GM12878 (cell line): ENCODE results near the gene TAF3. TPM values are rescaled to one million over a fixed set of nuclear protein-coding genes. Genes with fewer than 3 reads are reported as not detected.

Experiments used
- ATAC-seq: fragments of 200-7000 bp; cut with Tn5 transposase; 3 replicates; pipeline ENCODE4 v1.9.1; 2020; ENCODE audit warnings: mild to moderate bottlenecking, moderate library complexity
- BruUV-seq: library from RNA; stranded (reverse); fragments of 400-500 nt; replicated peaks from 2 replicates; lab custom pipeline; 2021; lab: Mats Ljungman, UMichigan
- CTCF ChIA-PET: fragments of 300-600 bp; sonication (Branson Sonifier 250); formaldehyde crosslinking; extraction: SDS; loops from one replicate; lab custom pipeline; 2021; ENCODE audit warnings: inconsistent platforms; lab: Yijun Ruan, JAX
- POLR2A ChIA-PET: fragments of 350-600 bp; formaldehyde crosslinking; extraction: SDS; loops from one replicate; lab custom pipeline; 2021; ENCODE audit warnings: inconsistent platforms; lab: Charles Lee
- RAD21 ChIA-PET: fragments of 300-600 bp; sonication (Branson Sonifier 250); formaldehyde crosslinking; loops from one replicate; lab custom pipeline; 2023; ENCODE audit warnings: antibody characterized with exemption; ENCODE audit not compliant: unreplicated experiment; lab: Charles Lee
- SMC1A ChIA-PET: fragments of 300-600 bp; sonication (Branson Sonifier 250); formaldehyde crosslinking; loops from one replicate; lab custom pipeline; 2023; ENCODE audit not compliant: unreplicated experiment, uncharacterized antibody; lab: Charles Lee
- DNase-seq: peaks from one replicate; pipeline ENCODE4 v3.0.0-alpha.2; 2011; ENCODE audit warnings: low read depth, low spot score
- FAIRE-seq: peaks from 3 replicates; lab custom pipeline; 2011; peaks lifted over from hg19 to GRCh38; lab: Jason Lieb, UNC
- H2AFZ ChIP-seq: 2 replicates; pipeline ENCODE4 v1.6.0; 2011; ENCODE audit warnings: low read depth, low read length, control low read depth; ENCODE audit not compliant: control insufficient read depth
- H3K27ac ChIP-seq: 2 replicates; pipeline ENCODE4 v1.5.1; 2011; ENCODE audit warnings: control low read depth; ENCODE audit not compliant: control insufficient read depth, insufficient read depth
- H3K27me3 ChIP-seq, 2 experiments: replicated peaks in 1 of 2; 2 replicates each; pipeline versions ENCODE4 v1.6.0 to v1.6.1; 2011; ENCODE audit warnings: low read length in 1 of 2; ENCODE audit not compliant: control insufficient read depth in 2 of 2, insufficient read depth in 2 of 2
- H3K36me3 ChIP-seq, 2 experiments: 2 replicates each; pipeline ENCODE4 v1.5.1; 2011; ENCODE audit warnings: low read length in 1 of 2; ENCODE audit not compliant: control insufficient read depth in 2 of 2, insufficient read depth in 2 of 2
- H3K4me1 ChIP-seq: 2 replicates; pipeline ENCODE4 v1.6.1; 2011; ENCODE audit warnings: mild to moderate bottlenecking, low read length, moderate library complexity, mixed read lengths; ENCODE audit not compliant: control insufficient read depth, insufficient read depth
- H3K4me2 ChIP-seq: 2 replicates; pipeline ENCODE4 v1.6.0; 2011; ENCODE audit warnings: control low read depth; ENCODE audit not compliant: control insufficient read depth, insufficient read depth
- H3K4me3 ChIP-seq: fragments of 200-600 bp; sonication (generic); 2 replicates; pipeline ENCODE4 v1.5.1; 2016
- H3K79me2 ChIP-seq: 2 replicates; pipeline ENCODE4 v1.6.0; 2011; ENCODE audit warnings: low read length; ENCODE audit not compliant: control insufficient read depth, insufficient read depth
- H3K9ac ChIP-seq: 2 replicates; pipeline ENCODE4 v1.8.0; 2011; ENCODE audit warnings: low read length, control low read depth, mixed read lengths; ENCODE audit not compliant: control insufficient read depth, insufficient read depth
- H3K9me3 ChIP-seq: replicated peaks from 3 replicates; pipeline ENCODE4 v1.5.1; 2011; ENCODE audit warnings: mild to moderate bottlenecking, low read length; ENCODE audit not compliant: control insufficient read depth, insufficient read depth
- H4K20me1 ChIP-seq: 2 replicates; pipeline ENCODE4 v1.6.0; 2011; ENCODE audit not compliant: control insufficient read depth, insufficient read depth
- CHD2 ChIP-seq: IDR thresholded peaks from 2 replicates; pipeline ENCODE4 v1.6.1; 2011; ENCODE audit warnings: low read depth, low read length, improper control_type of control experiment, borderline replicate concordance
- CHD4 ChIP-seq: fragments of 200-600 bp; sonication (generic); IDR thresholded peaks from 2 replicates; pipeline ENCODE4 v1.6.1; 2016; ENCODE audit warnings: mild to moderate bottlenecking
- EGR1 ChIP-seq, 2 experiments: IDR thresholded peaks; 1 replicate in 1 of 2; 2 replicates in 1 of 2; pipeline ENCODE4 v1.6.1; 2011 to 2012; ENCODE audit warnings: low read depth in 2 of 2, low read length in 2 of 2, borderline replicate concordance in 1 of 2, mild to moderate bottlenecking in 1 of 2, moderate library complexity in 1 of 2
- FOXM1 ChIP-seq: IDR thresholded peaks from 2 replicates; pipeline ENCODE4 v1.6.1; 2012; ENCODE audit warnings: low read depth, mild to moderate bottlenecking, inconsistent platforms, low read length, moderate library complexity
- NFYB ChIP-seq: IDR thresholded peaks from 2 replicates; pipeline ENCODE4 v1.6.1; 2011; ENCODE audit warnings: low read depth, mild to moderate bottlenecking, low read length, improper control_type of control experiment, moderate library complexity; ENCODE audit not compliant: insufficient read depth
- NR2F1 ChIP-seq: fragments of 450-650 bp; conservative IDR thresholded peaks from 2 replicates; pipeline ENCODE4 v1.6.1; 2017; ENCODE audit warnings: mild to moderate bottlenecking
- SMC3 ChIP-seq: IDR thresholded peaks from 2 replicates; pipeline ENCODE4 v1.6.1; 2011; ENCODE audit warnings: low read length, improper control_type of control experiment, borderline replicate concordance
- SP1 ChIP-seq: IDR thresholded peaks from one replicate; pipeline ENCODE4 v1.6.1; 2011; ENCODE audit warnings: low read depth, low read length
- SREBF1 ChIP-seq: IDR thresholded peaks from 2 replicates; pipeline ENCODE4 v1.6.1; 2012; ENCODE audit warnings: mild to moderate bottlenecking, low read length
- WRNIP1 ChIP-seq: IDR thresholded peaks from 2 replicates; pipeline ENCODE4 v1.6.1; 2011; ENCODE audit warnings: low read depth, low read length, improper control_type of control experiment, borderline replicate concordance
- ZBTB11 ChIP-seq: fragments of 450-650 bp; formaldehyde crosslinking; IDR thresholded peaks from 2 replicates; pipeline ENCODE4 v1.5.0; 2022; ENCODE audit warnings: mild to moderate bottlenecking, missing genetic modification characterization
- ZZZ3 ChIP-seq: IDR thresholded peaks from 2 replicates; pipeline ENCODE4 v1.6.1; 2011; ENCODE audit warnings: low read depth; ENCODE audit not compliant: control insufficient read depth, insufficient read length
- WGBS: methylation state at CpG from one replicate; pipeline ENCODE4 v1.1.6; 2016; ENCODE audit warnings: low lambda C conversion rate; ENCODE audit not compliant: insufficient replicate concordance, insufficient coverage; ENCODE audit errors: missing lambda C conversion rate; 5-methylcytosine and 5-hydroxymethylcytosine counted together
- in situ Hi-C: fragments of 300-500 bp; cut with MboI; formaldehyde crosslinking; loops from 9 replicates; pipeline ENCODE4 v1.14.3; 2018; ENCODE audit warnings: mixed read lengths
- intact Hi-C: fragments of 100-400 bp; cut with micrococcal nuclease; formaldehyde crosslinking; loops from one replicate; pipeline ENCODE4 v1.14.2; 2022; ENCODE audit not compliant: unreplicated experiment
- polyA plus RNA-seq, 11 experiments: library from polyadenylated mRNA; depleted of rRNA in 4 of 11; unstranded in 6 of 11; stranded (reverse) in 5 of 11; fragments of >200 nt; fragmentation: Nextera tagmentation in 4 of 11; fragmentation: Illumina TruSeq in 1 of 11; extraction: Ambion mirVana in 4 of 11; extraction: Trizol in 1 of 11; gene quantifications; 1 replicate in 1 of 11; 2 replicates in 10 of 11; pipeline versions ENCODE4 v1.2.1 to v1.2.3, GENCODE V29; 2011 to 2016; ENCODE audit warnings: inconsistent platforms in 2 of 11, missing spikeins in 2 of 11, low read depth in 1 of 11
- total RNA-seq, 4 experiments: library from RNA; depleted of rRNA in 3 of 4; stranded (reverse); fragments of >200 nt in 3 of 4; fragmentation: Illumina TruSeq in 1 of 4; extraction: Trizol in 1 of 4; gene quantifications; 2 replicates each; pipeline versions ENCODE4 v1.2.1 to v1.2.3, GENCODE V29; 2013 to 2021
- TF ChIP-seq, protein P1 (sequence below): IDR thresholded peaks from 2 replicates; pipeline ENCODE4 v1.6.1; 2012; ENCODE audit warnings: low read depth, low read length, improper control_type of control experiment
- TF ChIP-seq, protein P2 (sequence below): fragments of 450-650 bp; IDR thresholded peaks from 2 replicates; pipeline ENCODE4 v1.6.1; 2017; ENCODE audit warnings: mild to moderate bottlenecking, moderate library complexity

TAF3 gene
- total and polyA plus RNA-seq, 10 of the 15 experiments (the other 5 are each of a cell fraction or from before 2014, with no cell fraction given) = 2.0 to 10.1 (median 3.7) TPM

DNA sequence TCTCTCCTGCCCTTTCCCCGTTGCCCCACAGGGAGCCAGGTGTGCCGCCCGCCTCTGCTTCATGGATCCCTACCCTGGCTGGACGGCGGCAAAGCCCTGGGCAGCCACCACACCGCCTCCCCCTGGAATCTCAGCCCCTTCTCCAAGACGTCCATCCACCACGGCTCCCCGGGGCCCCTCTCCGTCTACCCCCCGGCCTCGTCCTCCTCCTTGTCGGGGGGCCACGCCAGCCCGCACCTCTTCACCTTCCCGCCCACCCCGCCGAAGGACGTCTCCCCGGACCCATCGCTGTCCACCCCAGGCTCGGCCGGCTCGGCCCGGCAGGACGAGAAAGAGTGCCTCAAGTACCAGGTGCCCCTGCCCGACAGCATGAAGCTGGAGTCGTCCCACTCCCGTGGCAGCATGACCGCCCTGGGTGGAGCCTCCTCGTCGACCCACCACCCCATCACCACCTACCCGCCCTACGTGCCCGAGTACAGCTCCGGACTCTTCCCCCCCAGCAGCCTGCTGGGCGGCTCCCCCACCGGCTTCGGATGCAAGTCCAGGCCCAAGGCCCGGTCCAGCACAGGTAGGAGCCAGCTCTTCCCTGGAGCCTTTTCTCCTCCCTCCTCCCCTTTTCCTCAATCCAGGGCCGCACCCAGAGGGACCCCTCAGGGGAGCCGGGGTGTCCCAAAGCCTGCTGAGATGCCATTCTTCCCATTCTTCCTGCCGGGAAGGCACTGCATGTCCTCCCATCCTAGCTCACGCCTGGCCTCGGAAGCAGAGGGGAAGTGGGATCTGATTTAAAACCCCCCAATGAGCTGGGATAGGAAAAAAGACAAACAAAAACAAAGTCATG lies 240.2 kb downstream of the TAF3 start:
- in situ Hi-C loops = no loop called here
- TF ChIP-seq ZZZ3 (no peak), SP1 (no peak), CHD4 (no peak), ZBTB11 (no peak), EGR1 (IDR thresholded peaks at IDR 0.05; ENCODE audit: borderline replicate concordance in 1 of 2, low read depth in 2 of 2, low read length in 2 of 2) (no peak), SMC3 (no peak), WRNIP1 (no peak), NR2F1 (no peak), CHD2 (no peak), SREBF1 (no peak), FOXM1 (no peak), NFYB (no peak)
- TF ChIP-seq, protein P1, sequence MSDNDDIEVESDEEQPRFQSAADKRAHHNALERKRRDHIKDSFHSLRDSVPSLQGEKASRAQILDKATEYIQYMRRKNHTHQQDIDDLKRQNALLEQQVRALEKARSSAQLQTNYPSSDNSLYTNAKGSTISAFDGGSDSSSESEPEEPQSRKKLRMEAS = no peak
- TF ChIP-seq, protein P2, sequence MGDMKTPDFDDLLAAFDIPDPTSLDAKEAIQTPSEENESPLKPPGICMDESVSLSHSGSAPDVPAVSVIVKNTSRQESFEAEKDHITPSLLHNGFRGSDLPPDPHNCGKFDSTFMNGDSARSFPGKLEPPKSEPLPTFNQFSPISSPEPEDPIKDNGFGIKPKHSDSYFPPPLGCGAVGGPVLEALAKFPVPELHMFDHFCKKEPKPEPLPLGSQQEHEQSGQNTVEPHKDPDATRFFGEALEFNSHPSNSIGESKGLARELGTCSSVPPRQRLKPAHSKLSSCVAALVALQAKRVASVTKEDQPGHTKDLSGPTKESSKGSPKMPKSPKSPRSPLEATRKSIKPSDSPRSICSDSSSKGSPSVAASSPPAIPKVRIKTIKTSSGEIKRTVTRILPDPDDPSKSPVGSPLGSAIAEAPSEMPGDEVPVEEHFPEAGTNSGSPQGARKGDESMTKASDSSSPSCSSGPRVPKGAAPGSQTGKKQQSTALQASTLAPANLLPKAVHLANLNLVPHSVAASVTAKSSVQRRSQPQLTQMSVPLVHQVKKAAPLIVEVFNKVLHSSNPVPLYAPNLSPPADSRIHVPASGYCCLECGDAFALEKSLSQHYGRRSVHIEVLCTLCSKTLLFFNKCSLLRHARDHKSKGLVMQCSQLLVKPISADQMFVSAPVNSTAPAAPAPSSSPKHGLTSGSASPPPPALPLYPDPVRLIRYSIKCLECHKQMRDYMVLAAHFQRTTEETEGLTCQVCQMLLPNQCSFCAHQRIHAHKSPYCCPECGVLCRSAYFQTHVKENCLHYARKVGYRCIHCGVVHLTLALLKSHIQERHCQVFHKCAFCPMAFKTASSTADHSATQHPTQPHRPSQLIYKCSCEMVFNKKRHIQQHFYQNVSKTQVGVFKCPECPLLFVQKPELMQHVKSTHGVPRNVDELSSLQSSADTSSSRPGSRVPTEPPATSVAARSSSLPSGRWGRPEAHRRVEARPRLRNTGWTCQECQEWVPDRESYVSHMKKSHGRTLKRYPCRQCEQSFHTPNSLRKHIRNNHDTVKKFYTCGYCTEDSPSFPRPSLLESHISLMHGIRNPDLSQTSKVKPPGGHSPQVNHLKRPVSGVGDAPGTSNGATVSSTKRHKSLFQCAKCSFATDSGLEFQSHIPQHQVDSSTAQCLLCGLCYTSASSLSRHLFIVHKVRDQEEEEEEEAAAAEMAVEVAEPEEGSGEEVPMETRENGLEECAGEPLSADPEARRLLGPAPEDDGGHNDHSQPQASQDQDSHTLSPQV = no peak

More for the DNA sequence above, 240.2 kb downstream of the TAF3 start:
- RAD21 ChIA-PET = interaction anchor here (3.7 kb wide), 1 partner anchor 44 kb away, joined by 17 read pairs; no protein-coding TSS in a partner anchor
- POLR2A ChIA-PET = no interaction called here
- SMC1A ChIA-PET = interaction anchor here (1.6 kb wide), 1 partner anchor 125 kb away, joined by 4 read pairs; no protein-coding TSS in a partner anchor
- WGBS = 92% methylated on average over 43 of the region's 45 CpGs
- ATAC-seq (no peak), FAIRE-seq (no peak), DNase-seq (no peak)
- Histone ChIP-seq H3K36me3 (no peaks in the 10 kb centered on the region), H3K9me3 (no peaks in the 10 kb centered on the region), H3K9ac (no peak overlapping the region), H2AFZ (no peak overlapping the region), H3K4me1 (peaks cover 16% of the 10 kb centered on the region), H3K27me3 (no peaks in the 10 kb centered on the region), H3K4me2 (no peak overlapping the region), H3K27ac (no peak overlapping the region), H3K4me3 (no peak overlapping the region), H4K20me1 (no peaks in the 10 kb centered on the region), H3K79me2 (no peaks in the 10 kb centered on the region)
- no TSS peak for BruUV-seq
- CTCF ChIA-PET = no interaction called here
- intact Hi-C loops = loop anchor here (10.0 kb wide), 3 partner anchors 306 to 1246 kb away; no protein-coding TSS in a partner anchor
